Right hindlimb (tissue), 1 donor: Measurements from ENCODE around the gene ST8SIA5.

Experiments
- DNase-seq: peaks from one replicate; pipeline ENCODE4 v3.0.0-alpha.2; 2018

Gene ST8SIA5

DNA sequence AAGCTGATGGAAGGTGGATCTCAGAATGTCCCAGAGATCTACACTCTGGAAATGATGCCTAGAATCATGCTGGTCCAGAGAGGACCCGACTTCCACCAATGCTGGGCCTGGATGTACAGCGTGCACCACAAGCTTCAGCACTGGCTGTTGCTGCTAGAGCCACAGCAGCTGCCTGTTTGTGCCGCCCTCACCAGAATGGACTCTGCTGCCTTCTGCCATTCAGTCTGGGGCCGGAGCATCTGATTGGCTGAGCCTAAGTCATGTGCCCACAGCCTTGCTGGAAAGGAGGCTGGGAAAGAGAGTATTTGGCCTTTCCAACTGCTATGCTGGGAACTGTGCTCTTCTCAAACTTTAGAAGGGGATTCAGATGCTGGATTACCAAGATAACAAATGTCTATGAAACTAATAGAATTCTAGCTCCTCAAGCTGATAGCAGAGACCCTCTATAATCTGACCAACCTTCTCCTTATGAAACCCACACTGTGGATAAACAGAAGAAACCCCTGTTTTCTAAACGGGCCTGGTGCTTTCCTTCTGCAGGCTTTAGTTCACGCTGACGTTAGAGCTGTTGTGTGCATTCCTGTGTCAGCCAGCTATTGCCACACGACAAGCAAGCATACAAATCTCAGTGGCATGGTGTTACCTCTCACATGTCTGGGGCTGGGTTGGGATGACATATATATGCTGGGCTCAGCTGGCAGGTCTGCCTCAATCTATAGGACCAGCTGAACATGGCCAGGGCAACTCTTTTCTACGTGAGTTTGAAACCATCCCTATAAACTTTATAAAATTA, 95.7 kb downstream of the ST8SIA5 start:
- DNase-seq = peak; percentile 43

GRCh38 chr18:46659484-46659883, 97.4 kb downstream of the ST8SIA5 start:
- no peak for DNase-seq

GRCh38 chr18:46657115-46657955, 99.5 kb downstream of the ST8SIA5 start, which contains the start of gene LOXHD1:
TSS of gene LOXHD1 (minus strand) at chr18:46657220. CDS start at chr18:46657033, 187 bp downstream.
- no peak for DNase-seq

- DNase-seq = no peak
These were observed 100.3 kb downstream of the ST8SIA5 start for GRCh38 chr18:46656326-46657114.

- no peak for DNase-seq
These were observed 104.5 kb downstream of the ST8SIA5 start for GRCh38 chr18:46652372-46652771.

- DNase-seq = no peak
These were observed 106.2 kb downstream of the ST8SIA5 start for GRCh38 chr18:46650681-46651080.

DNA sequence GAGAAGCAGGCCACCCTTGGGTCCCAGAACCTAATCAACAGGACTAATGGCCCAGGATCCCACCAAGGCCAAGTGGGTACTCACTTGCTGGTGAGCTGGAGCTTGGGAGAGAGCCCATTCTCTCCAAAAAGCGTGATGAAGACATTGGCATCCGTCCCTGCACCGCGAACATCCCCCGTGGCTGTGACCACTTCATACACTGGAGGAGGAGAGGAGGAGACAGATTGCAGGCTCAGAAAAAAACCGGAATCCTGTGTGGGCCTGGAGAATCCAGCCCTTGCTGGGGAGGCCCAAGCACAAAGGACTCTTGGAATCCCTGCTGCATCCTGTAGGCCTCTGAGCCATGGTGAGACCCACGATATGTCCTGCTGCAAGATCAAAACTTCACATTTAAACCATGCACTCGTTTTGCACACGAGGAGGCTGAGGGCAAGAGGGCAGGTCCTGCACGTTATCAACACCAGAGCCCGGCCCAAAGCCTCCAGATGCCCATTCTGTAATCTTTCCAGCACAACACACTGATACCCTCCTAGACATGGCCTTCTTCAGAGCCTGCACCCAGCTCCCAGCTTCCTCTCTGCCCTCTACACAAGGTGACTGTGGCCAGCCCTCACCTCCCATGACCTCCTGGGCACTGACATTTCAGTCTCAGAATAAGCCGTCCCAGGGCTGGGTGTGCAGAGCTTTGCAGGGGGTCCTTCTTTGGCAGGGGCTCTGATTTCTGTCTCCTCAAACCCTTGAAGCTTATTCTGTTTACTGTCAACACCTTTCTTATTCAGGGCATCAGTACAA, 107.6 kb downstream of the ST8SIA5 start:
- no peak for DNase-seq

- no peak for DNase-seq
These were observed 110.4 kb downstream of the ST8SIA5 start for GRCh38 chr18:46646468-46646867.

DNA sequence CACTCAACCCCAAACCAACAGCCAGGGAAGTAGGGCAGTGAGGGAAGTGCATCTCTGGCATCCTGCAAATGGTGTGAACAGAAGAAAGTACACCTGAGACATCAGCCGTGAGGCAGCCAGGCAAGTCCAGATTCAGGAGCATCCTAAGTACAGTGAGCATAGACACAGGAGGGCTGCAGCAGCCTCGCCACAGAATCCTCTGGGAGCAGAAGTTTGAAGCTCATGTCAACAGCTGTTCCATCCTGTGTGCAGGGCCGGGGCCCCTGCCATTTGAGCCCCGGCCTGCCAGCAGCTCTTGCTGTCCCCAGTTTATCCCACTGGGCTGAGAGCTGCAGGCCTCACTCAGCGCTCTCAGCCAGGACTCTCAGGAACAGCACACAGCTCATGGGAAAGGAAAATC, 114.3 kb downstream of the ST8SIA5 start:
- DNase-seq = no peak

DNA sequence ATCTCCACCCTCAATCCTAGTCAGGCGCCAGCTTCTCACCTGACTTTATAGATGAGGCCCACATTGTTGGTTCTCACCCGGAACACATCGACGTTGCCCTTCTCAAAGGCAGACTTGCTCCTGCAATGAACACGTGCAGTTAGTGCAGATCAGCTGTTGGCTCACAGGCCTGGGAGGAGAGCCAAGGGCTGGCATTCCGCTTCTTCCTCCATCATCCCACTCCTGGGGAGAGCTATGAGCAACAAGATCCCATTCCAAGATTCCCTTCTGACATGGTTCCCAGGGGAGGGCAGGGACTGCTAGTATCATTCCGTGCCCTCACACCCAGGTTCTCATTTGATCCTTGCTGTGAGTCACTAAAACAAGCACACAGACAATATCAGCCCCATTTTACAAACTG, 114.9 kb downstream of the ST8SIA5 start:
- DNase-seq = no peak

- no peak for DNase-seq
These were observed 117.5 kb downstream of the ST8SIA5 start for GRCh38 chr18:46639386-46639785.

GRCh38 chr18:46636040-46636630, 120.7 kb downstream of the ST8SIA5 start:
- no peak for DNase-seq

- no peak for DNase-seq
These were observed 124.3 kb downstream of the ST8SIA5 start for GRCh38 chr18:46632401-46633071.

DNA sequence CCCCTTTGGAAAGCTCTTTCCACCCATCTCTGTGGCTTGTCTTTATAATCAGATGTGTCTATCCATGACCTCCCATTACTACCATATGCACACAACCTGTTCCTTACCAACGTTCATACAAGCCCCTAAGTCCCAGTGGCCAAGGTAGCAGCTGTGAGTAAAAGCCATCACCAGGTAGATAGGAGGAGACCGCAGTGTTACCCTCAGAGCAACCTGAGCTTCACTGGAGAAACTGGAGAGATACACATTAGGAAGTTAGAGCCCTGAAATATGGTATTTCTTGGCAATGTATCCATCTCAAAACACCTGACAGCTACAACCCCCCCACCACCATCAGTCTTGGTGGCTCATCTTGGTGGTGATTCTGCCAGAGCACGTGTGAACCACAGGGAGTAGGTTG, 125.9 kb downstream of the ST8SIA5 start:
- DNase-seq = no peak

- no peak for DNase-seq
These were observed 126.7 kb downstream of the ST8SIA5 start for GRCh38 chr18:46630160-46630559.

DNA sequence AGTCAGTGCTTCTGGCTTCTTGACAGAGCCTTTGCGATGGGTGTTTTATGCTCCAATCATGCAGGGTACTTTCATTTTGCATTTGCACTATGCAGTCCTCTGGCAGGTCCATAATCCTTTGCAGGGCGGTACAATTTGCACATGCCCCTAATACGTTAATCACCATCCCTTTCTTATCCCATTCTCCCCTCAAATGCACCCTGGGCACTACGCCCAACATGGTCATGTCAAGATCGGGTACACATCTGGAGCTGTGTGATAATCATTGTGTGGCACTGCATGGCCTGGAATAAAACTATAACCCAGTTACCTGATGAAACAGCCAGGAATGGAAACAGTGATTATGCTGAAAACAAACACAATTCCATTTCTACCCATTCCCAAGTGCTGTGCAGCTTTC, 127.5 kb downstream of the ST8SIA5 start:
- no peak for DNase-seq

DNA sequence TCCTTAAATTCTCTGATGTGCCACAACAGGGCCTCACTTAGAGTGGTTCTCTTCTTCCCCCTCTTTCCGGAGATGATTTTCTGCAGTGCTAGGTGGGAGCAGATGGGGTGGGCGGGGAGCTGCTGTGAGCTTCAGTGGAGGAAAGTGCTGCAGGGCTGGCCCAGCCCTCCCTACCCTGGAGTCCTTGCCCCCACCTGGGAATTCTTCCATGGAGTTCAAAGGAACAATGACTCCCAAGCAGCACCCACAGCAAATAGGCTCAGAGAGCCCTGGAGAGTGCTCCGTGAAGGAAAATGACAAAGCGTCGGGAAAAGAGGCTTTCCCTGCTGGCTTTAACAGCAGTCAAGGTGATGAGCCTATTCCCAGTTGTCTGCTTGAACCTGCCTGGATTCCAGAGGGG, 128.6 kb downstream of the ST8SIA5 start:
- DNase-seq = no peak

DNA sequence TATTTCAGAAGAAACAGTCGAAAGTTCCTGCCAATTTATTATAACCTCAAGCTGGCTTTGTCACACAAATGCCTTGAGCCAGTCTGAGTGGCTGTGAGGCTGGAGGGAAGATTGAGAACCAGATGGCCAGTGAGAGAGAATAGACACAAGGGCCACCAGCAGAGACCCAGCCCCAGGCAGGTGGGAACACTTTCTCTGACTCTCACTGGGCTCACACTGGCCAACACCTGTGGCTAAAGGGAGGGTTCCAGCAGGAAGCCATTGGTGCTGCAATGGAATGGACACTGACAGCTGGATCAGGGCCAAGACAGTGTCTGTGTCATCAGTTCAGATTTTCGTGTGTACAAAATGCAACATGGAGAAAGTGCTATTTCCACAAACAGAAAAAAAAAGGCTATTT, 129.7 kb downstream of the ST8SIA5 start:
- DNase-seq = no peak

DNA sequence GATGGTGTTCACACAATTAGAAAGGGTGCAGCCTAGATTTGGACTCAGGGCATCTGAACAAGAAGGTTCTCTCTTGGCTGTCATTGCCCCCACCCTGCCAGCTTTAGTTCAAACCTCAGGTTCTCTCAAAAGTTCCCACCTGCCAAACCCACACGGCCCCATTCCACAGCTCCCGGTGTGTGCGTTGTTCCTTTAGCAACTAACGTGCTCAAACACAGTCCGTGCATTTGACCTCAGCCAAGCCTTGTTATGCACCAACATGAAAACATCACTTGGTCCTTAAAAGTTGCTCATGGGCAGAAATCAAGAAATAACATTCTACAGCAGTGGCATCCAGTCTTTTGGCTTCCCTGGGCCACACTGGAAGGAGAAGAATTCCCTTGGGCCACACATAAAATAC, 131.8 kb downstream of the ST8SIA5 start:
- DNase-seq = no peak

GRCh38 chr18:46624127-46624526, 132.7 kb downstream of the ST8SIA5 start:
- DNase-seq = no peak

DNA sequence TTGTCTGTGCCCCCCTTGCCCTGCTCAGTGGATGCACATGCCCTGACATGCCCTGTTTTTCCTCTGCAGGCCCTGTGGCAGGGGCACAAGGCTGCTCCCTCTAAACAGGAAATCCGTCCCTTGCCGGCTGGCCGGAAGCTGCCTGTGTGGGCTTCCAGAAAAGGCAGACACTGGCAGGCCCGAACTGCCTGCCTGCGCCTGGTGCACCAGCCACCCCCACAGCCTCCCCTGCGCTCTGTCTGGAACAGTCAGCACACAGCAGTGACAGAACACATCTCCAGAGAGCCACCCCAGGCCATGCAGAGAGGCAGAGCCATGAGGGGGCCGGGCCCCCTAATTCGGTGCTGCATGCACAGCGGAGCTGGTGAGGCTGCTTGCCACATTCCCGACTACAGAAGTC, 133.3 kb downstream of the ST8SIA5 start:
- no peak for DNase-seq
